CMK (cell line): Measurements from ENCODE around the gene SLC31A2.

Source experiments
- DNase-seq: peaks from one replicate; pipeline ENCODE4 v3.0.0-alpha.2; 2010; ENCODE audit warnings: low read depth

SLC31A2 gene

DNA sequence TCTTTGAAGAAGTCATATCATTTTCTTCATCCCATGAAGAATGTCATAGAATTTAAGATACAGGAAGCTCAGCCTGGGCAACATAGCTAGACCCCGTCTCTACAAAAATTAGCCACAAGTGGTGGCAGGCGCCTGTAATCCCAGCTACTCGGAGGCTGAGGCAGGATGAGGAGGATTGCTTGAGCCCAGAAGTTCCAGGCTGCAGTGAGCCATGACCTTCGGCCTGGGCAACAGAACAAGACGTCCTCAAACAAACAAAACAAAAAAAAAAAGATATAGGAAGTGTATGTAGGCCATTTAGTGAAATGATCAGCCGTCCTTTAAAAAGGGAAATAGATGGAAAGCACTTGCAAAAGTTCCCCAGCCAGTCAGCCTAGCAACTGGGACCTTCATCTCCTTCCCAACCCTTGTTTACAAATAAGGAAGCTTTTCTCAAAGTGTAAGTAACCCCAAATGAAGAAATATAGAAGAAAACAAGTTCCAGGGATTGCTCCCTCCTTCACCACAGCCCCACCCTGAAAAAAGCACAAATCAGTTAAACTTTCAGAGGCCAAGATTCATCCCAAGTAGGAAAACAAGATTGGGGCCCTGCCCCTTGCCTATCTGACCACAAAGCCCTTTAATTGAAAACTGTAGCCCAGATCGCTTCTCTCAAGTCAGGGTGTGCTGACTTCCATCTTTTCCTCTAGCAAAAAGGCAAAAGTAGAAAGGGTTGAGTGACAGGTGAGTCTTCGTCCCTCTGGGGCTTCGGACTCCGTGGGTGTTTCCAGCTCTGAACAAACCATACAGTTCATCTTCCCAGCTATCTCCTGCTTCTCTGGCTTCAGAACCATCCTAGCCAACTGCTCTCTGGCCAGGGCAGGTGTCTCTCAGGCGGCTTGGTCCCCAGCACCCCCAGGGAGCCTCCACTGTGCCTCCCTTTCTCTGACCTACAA is 1.2 kb downstream of the SLC31A2 start:
- DNase-seq = no peak

DNA sequence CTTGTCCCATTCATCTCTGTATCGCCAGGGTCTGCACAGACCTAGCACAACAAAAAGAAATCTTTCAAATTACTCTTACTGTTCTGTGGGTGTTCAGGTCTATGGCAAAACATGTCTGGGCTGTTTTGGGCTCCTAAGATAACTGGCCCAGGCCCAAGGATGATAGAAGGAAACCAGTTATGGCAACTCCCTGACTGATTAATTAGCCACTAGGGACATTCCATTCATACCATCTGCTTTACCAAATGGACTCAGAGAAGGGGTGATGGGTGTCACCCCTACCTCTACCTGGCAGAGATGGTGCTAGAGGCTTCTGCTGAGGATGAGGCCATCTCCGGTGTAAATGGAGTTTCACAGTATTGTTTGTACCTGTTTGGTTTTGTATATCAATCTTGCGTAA is 1.9 kb downstream of the SLC31A2 start:
- DNase-seq = no peak

DNA sequence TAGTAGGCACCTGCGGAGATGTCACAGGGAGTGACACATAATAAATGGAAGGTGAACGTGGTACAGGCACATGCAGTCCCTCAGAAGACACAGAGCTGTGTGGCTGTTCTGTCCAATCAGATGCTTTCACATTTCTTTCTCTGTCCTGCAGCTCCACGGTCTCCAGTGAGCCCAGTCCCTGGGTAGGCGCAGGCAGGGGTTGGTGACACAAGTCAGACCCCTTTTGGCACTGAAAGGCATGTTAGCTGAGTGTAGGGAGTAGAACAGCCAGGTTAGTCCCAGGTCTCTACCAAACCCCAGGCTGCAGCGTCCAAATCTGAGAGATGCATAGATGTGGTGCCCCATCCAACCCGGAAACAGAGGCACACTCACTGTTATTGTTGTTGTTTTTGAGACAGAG is 2.8 kb downstream of the SLC31A2 start:
- DNase-seq = no peak

GRCh38 chr9:113154471-113154870 is 3.7 kb downstream of the SLC31A2 start:
- DNase-seq = no peak

DNA sequence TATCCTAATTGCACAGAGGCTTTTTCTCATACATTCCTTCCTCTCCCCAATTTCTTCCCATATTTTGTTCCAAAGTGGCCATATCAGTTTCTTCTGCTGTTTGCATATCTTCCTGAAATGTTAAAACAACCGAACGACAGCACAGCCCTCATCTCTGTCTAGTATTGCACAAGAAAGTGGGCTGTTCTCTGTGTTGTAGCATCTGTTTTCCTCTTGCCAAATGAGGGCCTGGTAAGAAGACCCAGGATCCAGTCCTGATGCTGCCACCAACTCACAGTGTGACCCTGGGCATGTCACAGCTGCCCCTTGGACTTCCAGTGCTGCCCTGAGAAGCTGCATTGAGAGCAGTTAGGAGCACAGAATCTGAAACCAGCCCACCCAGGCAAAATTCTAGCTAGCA is 4.1 kb downstream of the SLC31A2 start:
- no peak for DNase-seq

DNA sequence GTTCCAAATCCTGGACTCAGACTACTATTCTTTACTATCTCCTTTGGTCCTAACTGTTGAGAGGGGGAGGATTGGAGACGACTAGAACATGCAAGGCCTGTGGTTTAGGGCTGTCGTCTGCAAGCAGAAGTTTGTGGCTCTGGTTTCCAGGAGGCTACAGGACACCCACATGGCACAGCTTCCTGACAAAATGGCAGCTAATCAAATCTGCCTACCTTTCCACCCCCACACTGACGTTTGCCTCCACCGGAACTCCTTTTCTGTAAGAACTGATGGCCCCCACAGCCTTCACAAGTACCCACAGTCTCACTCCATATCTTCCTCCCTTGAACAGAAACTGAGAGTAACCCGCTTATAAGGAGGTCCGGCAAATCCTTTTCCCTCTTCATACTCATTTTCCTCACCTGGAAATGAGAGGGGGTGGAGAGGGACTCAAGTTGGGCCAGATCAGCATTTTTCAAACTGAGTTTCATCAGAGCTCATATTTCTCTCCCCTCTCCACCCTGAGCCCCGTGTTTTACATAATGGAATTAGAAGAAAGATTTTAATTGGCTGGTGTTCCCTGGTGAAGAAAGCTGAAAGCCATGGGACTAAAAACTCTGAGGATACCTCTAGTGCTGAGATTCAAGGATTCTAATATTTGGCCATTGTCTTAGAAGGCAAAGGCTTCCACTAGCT is 5.2 kb downstream of the SLC31A2 start:
- DNase-seq = peak; percentile 45

GRCh38 chr9:113156880-113157279 is 6.1 kb downstream of the SLC31A2 start:
- DNase-seq = no peak

- DNase-seq = no peak
These were observed 7.6 kb downstream of the SLC31A2 start for GRCh38 chr9:113158446-113158845.

GRCh38 chr9:113160571-113160970 is 9.8 kb downstream of the SLC31A2 start:
- DNase-seq = no peak

DNA sequence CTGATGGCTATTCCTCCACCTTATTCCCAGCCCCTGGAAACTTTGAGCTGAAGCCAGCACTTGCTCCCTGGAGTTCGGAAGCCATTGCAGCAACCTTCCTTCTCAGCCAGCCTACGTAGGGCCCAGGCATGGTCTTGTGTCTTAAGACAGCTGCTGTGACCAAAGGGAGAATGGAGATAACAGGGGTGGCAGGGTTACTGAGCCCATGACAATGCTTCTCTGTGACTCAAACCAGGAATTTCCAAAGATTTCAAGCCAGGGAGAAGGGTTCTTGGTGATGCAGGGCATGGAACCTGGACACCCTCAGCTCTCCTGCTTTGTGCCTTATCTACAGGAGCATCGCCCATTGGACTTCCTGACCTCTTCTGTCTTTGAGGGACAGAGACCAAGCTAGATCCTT is 12.2 kb downstream of the SLC31A2 start:
- no peak for DNase-seq

DNA sequence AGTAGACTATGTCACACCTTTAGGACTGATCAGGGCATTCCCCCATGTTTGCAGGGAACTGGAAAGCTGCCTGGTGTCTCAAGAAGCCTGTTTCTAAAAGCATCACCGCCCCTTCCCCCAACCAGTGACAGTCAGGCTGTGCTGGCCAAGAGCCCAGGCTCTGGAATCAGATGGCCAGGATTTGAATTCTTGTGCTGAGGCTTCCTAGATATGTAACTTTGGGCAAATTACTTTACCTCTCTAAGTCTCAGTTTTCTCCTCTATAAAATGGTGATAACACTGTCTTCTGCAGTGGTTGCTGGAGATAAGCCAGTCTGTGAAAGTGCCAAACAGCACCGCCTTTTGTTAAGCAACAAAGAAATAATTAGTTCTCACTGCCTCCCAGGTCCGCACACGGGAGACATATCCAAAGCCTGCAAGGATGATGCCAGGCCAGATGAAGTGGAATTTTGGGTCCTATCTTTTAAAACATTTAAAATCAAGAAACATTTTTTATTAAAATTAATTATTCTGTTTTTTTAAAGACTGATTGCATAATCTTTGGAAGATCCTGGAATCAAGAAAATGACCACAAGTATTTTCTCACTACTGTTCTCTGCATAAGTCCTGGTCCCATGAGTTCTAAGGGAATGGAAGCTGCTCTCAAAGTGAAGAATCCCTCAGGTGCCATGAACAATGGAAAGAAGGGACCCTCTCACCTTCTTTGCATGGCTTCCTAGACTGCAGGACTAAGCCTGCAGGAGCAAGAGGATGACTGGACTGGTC is 13.9 kb downstream of the SLC31A2 start:
- no peak for DNase-seq

GRCh38 chr9:113166039-113166438 is 15.2 kb downstream of the SLC31A2 start:
- no peak for DNase-seq

GRCh38 chr9:113168809-113169208 is 18.0 kb downstream of the SLC31A2 start:
- DNase-seq = no peak

DNA sequence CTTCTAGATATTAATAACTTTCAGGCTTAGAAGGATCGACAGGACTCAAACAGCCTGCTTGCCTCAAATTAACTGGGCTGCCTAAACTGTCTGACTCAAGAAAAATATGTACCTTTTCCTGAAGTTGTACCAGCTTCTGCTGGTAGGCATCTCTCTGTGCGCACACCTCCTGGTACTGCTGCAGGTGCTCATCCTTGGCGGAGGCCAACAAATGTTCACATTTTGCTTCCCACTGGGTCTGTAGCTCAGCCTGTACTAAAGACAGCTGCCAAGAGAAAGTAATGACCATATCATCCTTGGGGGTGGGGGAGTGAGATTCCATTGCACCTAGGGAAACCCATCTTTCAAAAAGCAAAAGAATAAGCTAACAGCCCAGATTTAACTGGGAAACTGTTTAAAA is 22.5 kb downstream of the SLC31A2 start:
- no peak for DNase-seq

DNA sequence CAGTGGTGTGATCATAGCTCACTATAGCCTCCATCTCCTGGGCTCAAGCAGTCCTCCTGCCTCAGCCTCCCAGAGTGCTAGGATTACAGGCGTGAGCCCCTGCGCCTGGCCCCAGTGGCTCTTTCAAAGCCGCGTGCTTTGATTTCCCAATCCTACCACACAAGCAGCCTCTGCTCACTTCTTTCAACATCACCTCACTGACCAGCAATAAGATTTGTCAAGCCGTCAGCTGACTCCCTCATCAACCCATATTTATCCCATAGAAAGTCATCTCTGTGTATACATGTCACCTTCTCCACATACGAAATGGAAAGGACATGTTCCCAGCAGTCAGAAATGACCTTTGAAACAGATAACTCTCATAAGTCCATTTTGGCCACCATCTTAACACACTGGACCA is 26.0 kb downstream of the SLC31A2 start:
- DNase-seq = no peak

- DNase-seq = no peak
These were observed 26.4 kb downstream of the SLC31A2 start for GRCh38 chr9:113177251-113177650.

DNA sequence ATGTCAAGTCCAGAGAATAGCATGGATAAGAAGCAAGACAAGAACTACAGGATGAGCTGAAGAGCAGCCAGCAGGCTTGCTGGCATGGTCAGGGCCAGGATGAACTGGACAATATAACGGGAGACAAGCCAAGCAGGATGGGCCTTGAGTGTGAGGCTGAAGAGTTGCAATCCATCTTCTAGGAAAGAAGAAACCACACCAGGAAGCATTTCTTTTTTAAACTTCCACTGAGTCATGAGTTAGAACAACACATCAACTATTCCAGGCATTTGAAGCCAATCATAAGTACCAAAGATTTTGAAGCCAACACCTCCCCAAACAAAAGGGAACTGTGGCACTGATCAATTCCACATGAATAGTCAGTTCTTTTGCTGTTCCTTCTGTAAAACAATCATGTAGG is 27.3 kb downstream of the SLC31A2 start:
- no peak for DNase-seq

DNA sequence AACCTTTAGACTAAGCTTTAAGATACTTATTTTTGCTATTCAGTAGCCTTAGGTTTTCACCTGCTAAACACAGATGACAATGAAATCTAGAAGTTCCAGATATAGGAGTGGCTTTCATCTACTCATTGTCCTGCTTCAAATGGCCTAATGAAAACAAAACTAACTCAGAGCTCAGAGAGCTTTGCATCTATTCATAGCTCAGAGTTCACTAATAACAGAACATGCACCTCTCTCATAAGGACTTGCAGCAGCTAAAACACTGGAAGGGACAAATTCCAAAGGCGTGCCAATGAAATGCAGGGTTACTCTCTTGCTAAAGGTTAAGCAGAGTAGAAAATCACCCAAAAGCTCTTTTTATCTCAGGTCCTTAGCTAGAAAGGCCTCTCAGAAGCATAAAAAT is 29.0 kb downstream of the SLC31A2 start:
- no peak for DNase-seq

- DNase-seq = no peak
These were observed 30.4 kb downstream of the SLC31A2 start for GRCh38 chr9:113181165-113181564.

DNA sequence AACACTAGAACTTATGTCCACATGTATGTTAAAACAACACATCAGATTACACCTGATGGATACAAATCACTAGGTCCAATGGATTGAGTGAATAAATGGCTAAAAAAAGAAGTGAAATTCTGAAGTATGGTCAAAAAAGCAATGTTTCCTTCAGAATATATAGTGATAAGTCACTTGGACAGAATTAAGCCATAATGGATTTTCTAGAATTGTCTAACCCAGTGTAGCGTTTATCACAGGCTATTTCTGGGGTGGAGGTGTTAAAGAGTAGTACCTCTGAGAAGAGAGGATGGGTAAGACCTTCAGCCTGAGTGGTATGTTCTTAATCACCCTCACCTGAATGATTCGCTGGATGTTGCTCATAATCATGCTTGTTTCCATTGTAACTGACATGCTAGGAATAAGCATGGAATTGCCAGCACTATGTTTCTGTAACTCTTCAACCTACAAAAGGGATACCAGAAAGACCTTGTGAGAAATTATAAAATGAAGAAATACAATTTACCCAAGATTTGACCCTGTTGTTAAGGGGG is 33.2 kb downstream of the SLC31A2 start:
- no peak for DNase-seq

- DNase-seq = no peak
These were observed 33.7 kb downstream of the SLC31A2 start for GRCh38 chr9:113184539-113184938.

- DNase-seq = no peak
These were observed 34.5 kb downstream of the SLC31A2 start for GRCh38 chr9:113185271-113185670.
